ENCODE data around the gene POFUT1.
"Not testable (repeated sequence)": the region's sequence is repeated elsewhere in the genome, so short reads cannot be mapped to it uniquely, and the experiment has no call there.

POFUT1 gene

GRCh38 chr20:32207626-32208498, at the start of gene POFUT1, which contains the start of gene PLAGL2:
Gene POFUT1, plus strand, starts transcription at chr20:32207880. Its CDS starts 62 bp downstream, at chr20:32207942.
Gene PLAGL2, minus strand, starts transcription at chr20:32207743. Its CDS starts 5,565 bp downstream, at chr20:32202178.
- peak; percentile 25 for DNase-seq

- no peak for DNase-seq
Measured at GRCh38 chr20:32158351-32158750, 49.3 kb upstream of the POFUT1 start.

- DNase-seq: no peak
Measured at GRCh38 chr20:32158943-32159660, 48.6 kb upstream of the POFUT1 start.

GRCh38 chr20:32159766-32160221, 47.9 kb upstream of the POFUT1 start:
- no peak for DNase-seq

GRCh38 chr20:32160341-32160740, 47.3 kb upstream of the POFUT1 start:
- no peak for DNase-seq

GRCh38 chr20:32162351-32162750, 45.3 kb upstream of the POFUT1 start:
- DNase-seq: no peak

GRCh38 chr20:32163951-32164350, 43.7 kb upstream of the POFUT1 start:
- no peak for DNase-seq

- no peak for DNase-seq
Measured at GRCh38 chr20:32164984-32165735, 42.5 kb upstream of the POFUT1 start.

- DNase-seq: no peak
Measured at GRCh38 chr20:32165836-32166545, 41.7 kb upstream of the POFUT1 start.

GRCh38 chr20:32167552-32167951, 40.1 kb upstream of the POFUT1 start:
- no peak for DNase-seq

GRCh38 chr20:32168184-32168910, 39.3 kb upstream of the POFUT1 start:
- DNase-seq: no peak

GRCh38 chr20:32177696-32178095, 30.0 kb upstream of the POFUT1 start:
- not testable (repeated sequence) for DNase-seq

GRCh38 chr20:32179515-32179914, 28.2 kb upstream of the POFUT1 start:
- no peak for DNase-seq

GRCh38 chr20:32179934-32180333, 27.7 kb upstream of the POFUT1 start:
- DNase-seq: no peak

- DNase-seq: no peak
Measured at GRCh38 chr20:32181606-32182005, 26.1 kb upstream of the POFUT1 start.

- DNase-seq: no peak
Measured at GRCh38 chr20:32183947-32184635, 23.6 kb upstream of the POFUT1 start.

GRCh38 chr20:32184961-32185603, 22.6 kb upstream of the POFUT1 start:
- no peak for DNase-seq

- no peak for DNase-seq
Measured at GRCh38 chr20:32186506-32186905, 21.2 kb upstream of the POFUT1 start.

- no peak for DNase-seq
Measured at GRCh38 chr20:32188376-32189122, 19.1 kb upstream of the POFUT1 start.

- no peak for DNase-seq
Measured at GRCh38 chr20:32189123-32189410, 18.6 kb upstream of the POFUT1 start.

Measured in SHP77 treated with DMSO at 0.1 percent for 48 hours (cell line).